GM12891 (cell line): ENCODE results near the gene TMTC1.

Experiments
- POLR2A ChIP-seq: IDR thresholded peaks from 2 replicates; pipeline ENCODE4 v1.6.1; 2011; ENCODE audit warnings: low read depth, low read length, control low read depth
- POLR2AphosphoS5 ChIP-seq: IDR thresholded peaks from 2 replicates; pipeline ENCODE4 v1.6.1; 2011; ENCODE audit warnings: low read depth, low read length, control low read depth
- SPI1 ChIP-seq: IDR thresholded peaks from 2 replicates; pipeline ENCODE4 v1.6.1; 2011; ENCODE audit warnings: low read depth, low read length, control low read depth
- TAF1 ChIP-seq: IDR thresholded peaks from 2 replicates; pipeline ENCODE4 v1.6.1; 2011; ENCODE audit warnings: low read depth, low read length, control low read depth

GRCh38 chr12:29778531-29778930, 5.2 kb downstream of the TMTC1 start:
- TF ChIP-seq TAF1 (no peak), POLR2A (no peak), POLR2AphosphoS5 (no peak), SPI1 (no peak)
